ENCODE results near the gene RBM41.
"Not testable (repeated sequence)": the region's sequence is repeated elsewhere in the genome, so short reads cannot be mapped to it uniquely, and the experiment has no call there.

RBM41 gene

GRCh38 chrX:107118322-107119147 is at the start of gene RBM41:
RBM41 (minus strand) TSS chrX:107118822; CDS start chrX:107118773, 49 bp downstream.
- DNase-seq (ENCODE audit: low read depth): peak; percentile 57

- no peak for DNase-seq (ENCODE audit: low read depth)
Measured at GRCh38 chrX:107168257-107168656, 49.6 kb upstream of the RBM41 start.

GRCh38 chrX:107167163-107167921 is 48.7 kb upstream of the RBM41 start:
- DNase-seq (ENCODE audit: low read depth): no peak

DNA sequence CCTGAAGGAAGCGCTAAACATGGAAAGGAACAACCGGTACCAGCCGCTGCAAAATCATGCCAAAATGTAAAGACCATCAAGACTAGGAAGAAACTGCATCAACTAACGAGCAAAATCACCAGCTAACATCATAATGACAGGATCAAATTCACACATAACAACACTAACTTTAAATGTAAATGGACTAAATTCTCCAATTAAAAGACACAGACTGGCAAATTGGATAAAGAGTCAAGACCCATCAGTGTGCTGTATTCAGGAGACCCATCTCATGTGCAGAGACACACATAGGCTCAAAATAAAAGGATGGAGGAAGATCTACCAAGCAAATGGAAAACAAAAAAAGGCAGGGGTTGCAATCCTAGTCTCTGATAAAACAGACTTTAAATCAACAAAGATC is 39.0 kb upstream of the RBM41 start:
- not testable (repeated sequence) for DNase-seq (ENCODE audit: low read depth)

DNA sequence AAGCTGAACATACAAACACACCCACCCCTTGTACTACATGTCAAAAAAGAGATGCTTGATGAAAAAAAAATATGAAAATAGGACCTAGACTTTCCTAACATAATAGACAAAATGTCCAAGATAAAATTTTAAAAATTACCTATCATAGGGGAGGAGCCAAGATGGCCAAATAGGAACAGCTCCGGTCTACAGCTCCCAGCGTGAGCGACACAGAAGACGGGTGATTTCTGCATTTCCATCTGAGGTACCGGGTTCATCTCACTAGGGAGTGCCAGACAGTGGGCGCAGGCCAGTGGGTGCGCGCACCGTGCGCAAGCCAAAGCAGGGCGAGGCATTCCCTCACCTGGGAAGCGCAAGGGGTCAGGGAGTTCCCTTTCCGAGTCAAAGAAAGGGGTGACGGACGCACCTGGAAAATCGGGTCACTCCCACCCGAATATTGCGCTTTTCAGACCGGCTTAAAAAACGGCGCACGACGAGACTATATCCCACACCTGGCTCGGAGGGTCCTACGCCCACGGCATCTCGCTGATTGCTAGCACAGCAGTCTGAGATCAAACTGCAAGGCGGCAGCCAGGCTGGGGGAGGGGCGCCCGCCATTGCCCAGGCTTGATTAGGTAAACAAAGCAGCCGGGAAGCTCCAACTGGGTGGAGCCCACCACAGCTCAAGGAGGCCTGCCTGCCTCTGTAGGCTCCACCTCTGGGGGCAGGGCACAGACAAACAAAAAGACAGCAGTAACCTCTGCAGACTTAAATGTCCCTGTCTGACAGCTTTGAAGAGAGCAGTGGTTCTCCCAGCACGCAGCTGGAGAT is 37.2 kb upstream of the RBM41 start:
- not testable (repeated sequence) for DNase-seq (ENCODE audit: low read depth)

GRCh38 chrX:107154787-107155620 is 36.4 kb upstream of the RBM41 start:
- DNase-seq (ENCODE audit: low read depth): peak; percentile 4

DNA sequence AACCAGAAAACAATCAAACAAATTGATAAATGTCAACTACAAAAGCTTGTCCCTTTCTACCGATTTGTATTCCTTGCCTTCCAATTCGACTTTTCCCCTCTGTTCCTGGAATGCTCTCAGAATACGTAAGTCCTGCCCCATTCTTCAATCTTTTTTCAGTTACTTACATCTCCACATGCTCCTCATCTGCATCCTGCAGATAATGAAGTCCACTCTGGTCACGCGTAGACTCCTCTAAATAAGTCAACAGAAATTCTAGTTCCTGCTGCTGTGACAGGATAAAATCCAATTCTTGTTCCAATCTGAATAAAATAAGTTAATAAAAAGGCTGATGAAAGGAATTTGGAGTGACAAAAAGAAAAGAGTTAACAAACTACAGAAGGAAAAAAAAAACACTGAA is 34.4 kb upstream of the RBM41 start:
- no peak for DNase-seq (ENCODE audit: low read depth)

DNA sequence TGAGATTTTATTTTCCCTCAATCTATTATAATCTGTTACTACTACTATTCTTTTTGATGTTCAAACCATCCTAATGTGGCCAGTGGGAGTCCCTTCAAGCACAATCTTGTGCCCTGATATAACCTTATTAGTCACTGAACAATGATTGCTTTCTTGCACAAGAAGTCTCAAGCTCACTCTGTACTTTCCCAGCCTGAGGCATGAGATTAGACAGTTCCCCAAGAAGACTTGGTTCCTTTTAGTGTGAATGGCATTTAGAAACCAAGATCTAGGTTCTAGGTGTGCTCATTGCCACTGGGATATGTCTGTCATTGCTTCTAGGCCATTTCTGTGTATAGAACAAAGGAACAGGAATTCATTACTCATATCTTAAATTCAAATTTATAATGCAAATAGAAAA is 28.0 kb upstream of the RBM41 start:
- no peak for DNase-seq (ENCODE audit: low read depth)

DNA sequence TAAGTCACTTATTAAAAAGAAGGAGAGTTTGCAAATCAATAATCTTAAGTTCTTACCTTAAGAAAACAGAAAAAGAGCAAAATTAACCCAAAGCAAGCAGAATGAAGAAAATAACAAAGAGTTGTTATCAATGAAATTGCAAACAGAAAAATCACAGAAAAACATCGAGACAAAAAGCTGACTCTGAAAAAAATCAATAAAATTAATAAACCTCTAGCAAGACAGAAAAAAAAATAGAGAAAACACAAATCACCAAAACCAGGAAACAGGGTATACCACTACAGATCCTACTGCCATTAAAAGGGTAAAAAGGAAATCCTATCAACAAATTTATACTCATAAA is 17.3 kb upstream of the RBM41 start:
- no peak for DNase-seq (ENCODE audit: low read depth)

DNA sequence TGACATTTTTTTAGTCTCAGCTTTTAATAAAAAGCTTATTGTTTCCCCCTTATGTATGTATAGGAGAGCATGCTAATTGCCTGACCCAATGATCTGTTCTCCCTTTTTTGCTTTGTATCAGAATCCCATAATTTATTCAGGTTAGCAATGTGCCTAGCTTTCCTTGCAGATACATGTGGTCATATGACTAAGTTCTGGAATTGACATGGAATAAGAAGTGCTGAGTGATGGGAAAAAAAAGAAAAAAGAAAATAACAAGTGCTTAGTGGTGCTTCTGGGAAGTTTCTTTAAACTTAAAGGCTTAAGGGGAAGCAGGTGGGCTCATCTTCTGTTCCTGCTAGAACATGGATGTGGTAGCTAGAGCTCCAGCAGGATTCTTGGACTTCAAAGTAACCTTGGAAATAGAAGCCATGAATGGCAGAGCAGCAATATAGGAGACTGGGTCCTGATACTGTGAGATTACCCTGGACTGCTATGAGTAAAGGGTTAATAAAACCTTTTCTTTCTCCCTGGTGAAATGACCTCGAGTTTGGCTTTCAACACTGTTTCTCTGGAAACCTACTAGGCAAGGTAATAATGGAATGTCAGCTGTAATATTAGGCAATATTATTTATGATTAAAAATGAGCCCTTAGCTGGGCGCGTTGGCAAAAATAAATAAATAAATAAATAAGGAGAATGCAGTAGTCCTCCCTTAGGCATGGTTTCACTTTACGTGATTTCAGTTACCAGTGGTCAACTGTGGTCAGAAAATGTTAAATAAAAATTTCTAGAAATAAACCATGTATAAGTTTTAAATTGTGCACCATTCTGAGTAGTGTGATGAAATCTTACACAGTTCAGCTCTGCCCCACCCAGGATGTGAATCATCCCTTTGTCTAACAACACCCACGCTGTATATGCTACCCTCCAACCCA is 16.7 kb upstream of the RBM41 start:
- DNase-seq (ENCODE audit: low read depth): no peak

- no peak for DNase-seq (ENCODE audit: low read depth)
Measured at GRCh38 chrX:107123750-107124149, 5.1 kb upstream of the RBM41 start.

DNA sequence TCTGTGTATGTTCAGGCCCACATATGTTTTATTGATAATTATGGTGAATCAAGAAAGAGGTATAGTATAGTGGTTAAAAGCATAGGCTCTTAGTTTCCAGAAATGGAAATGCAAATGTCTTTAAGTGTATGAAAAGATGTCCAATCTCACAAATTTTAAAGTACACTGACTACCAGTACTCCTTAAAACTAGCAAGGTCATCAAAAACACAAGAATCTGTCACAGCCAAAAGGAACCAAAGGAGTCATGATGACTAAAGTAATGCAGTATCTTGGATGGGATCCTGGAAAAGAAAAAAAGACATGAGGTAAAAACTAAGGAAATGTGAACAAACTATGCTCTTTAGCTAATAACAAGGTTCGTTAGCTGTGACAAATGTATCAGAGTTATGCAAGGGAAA is 661 bp upstream of the RBM41 start:
- DNase-seq (ENCODE audit: low read depth): no peak

DNA sequence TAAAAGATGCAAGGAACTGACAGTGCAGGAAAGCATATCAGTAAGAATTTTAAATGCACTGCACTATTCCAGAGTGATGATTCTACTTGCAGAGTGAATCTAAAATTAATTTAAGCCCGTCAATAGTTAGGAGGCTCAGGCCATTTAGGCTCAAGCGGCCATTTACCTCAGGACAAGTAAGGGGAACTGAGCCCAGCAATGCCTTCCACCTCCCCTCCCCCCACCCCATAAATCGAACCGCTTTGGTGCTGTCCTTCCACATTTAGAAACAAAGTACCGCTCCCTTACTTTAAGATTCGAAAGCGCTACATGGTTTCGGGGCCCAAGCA is 665 bp downstream of the RBM41 start:
- DNase-seq (ENCODE audit: low read depth): no peak

DNA sequence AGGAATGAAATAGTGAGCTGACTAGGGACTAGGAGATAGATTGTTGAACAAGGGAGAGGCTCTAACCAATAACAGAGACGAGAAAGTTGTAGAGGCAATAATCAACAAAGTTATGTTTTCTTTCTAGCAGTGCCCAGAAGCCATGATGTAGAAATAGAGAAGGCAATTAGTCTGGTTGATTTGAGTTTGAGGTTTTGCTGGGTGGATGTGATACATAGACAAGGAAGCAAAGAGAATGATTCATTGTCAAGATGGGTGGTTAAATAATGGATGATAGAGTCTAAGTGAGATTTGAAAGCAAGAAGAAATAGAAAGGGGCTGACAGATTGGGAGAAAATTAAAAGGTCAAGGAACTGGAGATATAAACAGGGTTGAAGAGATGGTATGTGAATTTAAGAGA is 11.2 kb downstream of the RBM41 start:
- no peak for DNase-seq (ENCODE audit: low read depth)

DNA sequence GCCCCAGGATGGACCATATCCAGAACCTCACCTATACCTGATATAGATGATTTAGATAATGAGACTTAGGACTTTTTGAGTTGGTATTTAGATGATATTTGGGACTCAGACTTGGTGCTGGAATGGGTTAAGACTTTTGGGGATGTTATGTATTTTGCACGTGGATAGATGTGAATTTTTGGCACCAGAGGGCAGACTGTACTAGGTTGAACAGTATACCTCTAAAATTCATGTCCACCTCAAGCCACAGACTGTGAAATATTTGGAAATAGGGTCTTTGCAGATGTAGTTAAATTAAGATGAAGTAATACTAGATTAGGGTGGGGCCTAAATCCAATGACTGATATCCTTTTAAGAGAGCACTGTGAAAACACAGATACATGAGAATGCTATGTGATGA is 15.6 kb downstream of the RBM41 start:
- DNase-seq (ENCODE audit: low read depth): no peak

DNA sequence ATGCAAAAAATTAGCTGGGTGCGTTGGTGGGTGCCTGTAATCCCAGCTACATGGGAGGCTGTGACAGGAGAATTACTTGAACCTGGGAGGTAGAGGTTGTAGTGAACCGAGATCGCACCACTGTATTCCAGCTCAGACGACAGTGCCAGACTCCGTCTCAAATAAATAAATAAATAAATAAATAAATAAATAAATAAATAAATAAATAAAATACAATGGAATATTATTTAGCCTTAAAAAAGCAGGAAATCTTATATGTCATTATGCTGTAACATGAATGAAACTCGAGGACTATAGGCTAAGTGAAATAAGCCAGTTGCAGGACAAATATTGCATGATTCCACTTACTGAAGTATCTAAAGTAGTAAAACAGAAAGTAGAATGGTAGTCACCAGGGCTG is 42.5 kb downstream of the RBM41 start:
- DNase-seq (ENCODE audit: low read depth): no peak

GRCh38 chrX:107057731-107058130 is 60.9 kb downstream of the RBM41 start:
- DNase-seq (ENCODE audit: low read depth): not testable (repeated sequence)

DNA sequence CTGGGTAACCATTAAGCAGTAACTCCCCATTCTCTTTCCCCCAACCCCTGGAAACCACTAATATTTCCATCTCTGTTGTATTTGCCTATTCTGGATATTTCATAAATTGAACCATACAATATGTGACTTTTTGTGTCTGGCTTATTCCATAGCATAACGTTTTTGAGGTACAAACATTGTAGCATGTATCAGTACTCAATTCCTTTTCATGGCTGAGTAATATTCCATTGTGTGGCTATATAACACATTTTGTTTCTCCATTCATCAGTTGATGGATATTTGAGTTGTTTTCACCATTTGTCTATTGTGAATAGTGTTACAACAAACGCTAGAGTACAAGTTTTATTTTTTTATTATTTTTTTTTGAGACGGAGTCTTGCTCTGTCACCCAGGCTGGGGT is 63.6 kb downstream of the RBM41 start:
- DNase-seq (ENCODE audit: low read depth): no peak

- no peak for DNase-seq (ENCODE audit: low read depth)
Measured at GRCh38 chrX:107050195-107050709, 68.4 kb downstream of the RBM41 start.

GRCh38 chrX:107047622-107048021 is 71.0 kb downstream of the RBM41 start:
- no peak for DNase-seq (ENCODE audit: low read depth)

DNA sequence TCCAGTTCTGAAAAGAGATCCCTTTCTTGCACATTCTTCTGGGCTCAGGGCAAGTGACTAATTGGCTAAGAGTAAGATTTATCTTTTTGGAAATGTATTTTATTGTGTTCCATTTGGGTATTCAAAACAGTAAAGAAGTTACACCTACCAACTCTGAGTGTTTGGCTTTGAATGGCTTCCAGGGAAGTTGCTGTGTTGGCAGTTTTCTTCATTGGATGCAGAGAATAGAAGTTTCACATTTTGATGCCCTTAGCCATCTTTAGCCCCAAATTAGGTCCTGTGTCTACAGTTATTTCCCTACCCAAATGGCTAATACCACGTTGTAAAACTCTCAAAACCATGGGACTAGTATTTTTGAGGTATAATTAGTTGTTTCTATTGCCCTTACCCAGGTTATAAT is 88.9 kb downstream of the RBM41 start:
- DNase-seq (ENCODE audit: low read depth): no peak
